ENCODE data around the gene ETNK2.

DNA sequence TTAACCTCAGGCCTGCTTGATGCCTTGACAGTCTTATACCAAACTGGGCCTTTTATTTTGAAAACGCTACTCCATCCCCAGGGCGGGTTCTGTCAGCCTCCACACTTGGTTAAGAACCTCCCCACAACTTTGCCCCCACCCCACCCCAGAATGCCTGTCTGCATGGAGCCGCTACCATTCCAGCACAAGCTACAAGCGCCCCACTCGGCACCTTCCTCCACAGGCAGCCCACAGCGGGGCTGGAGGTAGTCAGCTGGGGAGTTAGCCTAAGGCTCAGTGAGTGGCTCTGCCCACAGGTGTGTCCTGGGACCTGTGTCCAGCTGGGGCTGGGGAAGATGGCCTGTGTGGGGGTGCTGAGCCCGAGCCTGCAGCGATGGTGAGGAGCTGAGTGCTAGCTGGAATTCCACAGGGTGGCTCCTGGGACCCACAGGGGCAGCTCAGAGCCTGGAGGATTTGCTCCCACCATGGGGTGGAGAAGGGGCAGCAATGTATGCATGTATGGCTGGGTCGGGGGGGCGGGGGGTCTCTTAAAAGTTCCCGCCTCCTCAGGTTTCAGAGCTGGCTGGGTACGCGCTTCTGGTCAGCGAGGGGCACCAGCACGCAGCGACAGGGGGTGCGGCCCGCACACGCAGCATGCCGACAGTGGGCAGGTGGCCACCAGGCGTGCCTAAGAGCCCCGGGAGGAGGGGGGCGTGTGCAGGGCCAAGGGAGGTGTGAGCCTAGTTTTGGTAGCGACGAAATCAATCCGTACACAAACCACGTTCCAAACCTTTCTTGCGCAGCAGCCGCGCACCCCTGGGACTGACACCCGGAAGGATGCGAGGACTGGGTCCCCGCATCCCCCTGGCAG is 917 bp downstream of the ETNK2 start:
- TF ChIP-seq SP1 (IDR thresholded peaks at IDR 0.05) (no peak), ELF4 (IDR thresholded peaks at IDR 0.05) (no peak)
- TF ChIP-seq, protein P1, sequence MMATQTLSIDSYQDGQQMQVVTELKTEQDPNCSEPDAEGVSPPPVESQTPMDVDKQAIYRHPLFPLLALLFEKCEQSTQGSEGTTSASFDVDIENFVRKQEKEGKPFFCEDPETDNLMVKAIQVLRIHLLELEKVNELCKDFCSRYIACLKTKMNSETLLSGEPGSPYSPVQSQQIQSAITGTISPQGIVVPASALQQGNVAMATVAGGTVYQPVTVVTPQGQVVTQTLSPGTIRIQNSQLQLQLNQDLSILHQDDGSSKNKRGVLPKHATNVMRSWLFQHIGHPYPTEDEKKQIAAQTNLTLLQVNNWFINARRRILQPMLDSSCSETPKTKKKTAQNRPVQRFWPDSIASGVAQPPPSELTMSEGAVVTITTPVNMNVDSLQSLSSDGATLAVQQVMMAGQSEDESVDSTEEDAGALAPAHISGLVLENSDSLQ (IDR thresholded peaks at IDR 0.05): no peak

All from HEK293T (cell line).